T-cell (primary cell): ENCODE data around the gene TMEM127. TPM values are rescaled to one million over a fixed set of nuclear protein-coding genes. Genes with fewer than 3 reads are reported as not detected.

ENCODE experiments used
- ATAC-seq, 4 experiments: fragments of 200-7000 bp in 3 of 4; fragments of 150-1000 bp in 1 of 4; cut with Tn5 transposase; replicated peaks in 1 of 4; 1 replicate in 3 of 4; 2 replicates in 1 of 4; pipeline ENCODE4 v1.10.0; 2021; ENCODE audit warnings: moderate library complexity in 3 of 4, mild to moderate bottlenecking in 2 of 4, moderate number of reproducible peaks in 1 of 4
- CTCF ChIA-PET, 2 donors: fragments of 300-600 bp; sonication (Branson Sonifier 250); formaldehyde crosslinking; loops; one replicate each; lab custom pipeline; 2022; ENCODE audit warnings: antibody characterized with exemption in 2 of 2; lab: Charles Lee
- POLR2A ChIA-PET, 2 donors: fragments of 300-600 bp; sonication (Branson Sonifier 250); formaldehyde crosslinking; loops; one replicate each; lab custom pipeline; 2022; ENCODE audit warnings: antibody characterized with exemption in 2 of 2; lab: Charles Lee
- DNase-seq, 35 experiments: peaks; one replicate each; pipeline versions ENCODE4 v3.0.0 to v3.0.0-alpha.2; 2013 to 2023
- H3K27ac ChIP-seq: one replicate; pipeline ENCODE4 v1.5.1; 2013; ENCODE audit warnings: low read length
- H3K27me3 ChIP-seq, 2 experiments: replicated peaks in 1 of 2; 1 replicate in 1 of 2; 2 replicates in 1 of 2; pipeline versions ENCODE4 v1.6.1 to v1.7.0; 2013; ENCODE audit warnings: low read length in 1 of 2, mixed read lengths in 1 of 2; ENCODE audit not compliant: control insufficient read depth in 2 of 2, insufficient read depth in 2 of 2; ENCODE audit errors: extremely low read depth in 1 of 2
- H3K36me3 ChIP-seq, 2 donors: 1 replicate in 1 of 2; 2 replicates in 1 of 2; pipeline versions ENCODE4 v1.6.1 to v1.7.0; 2013; ENCODE audit warnings: low read length in 1 of 2; ENCODE audit not compliant: control insufficient read depth in 2 of 2, insufficient read depth in 1 of 2; ENCODE audit errors: extremely low read depth in 1 of 2
- H3K4me1 ChIP-seq, 2 experiments: 1 replicate in 1 of 2; 2 replicates in 1 of 2; pipeline versions ENCODE4 v1.6.1 to v1.7.0; 2013; ENCODE audit warnings: low read length in 2 of 2, mixed read lengths in 1 of 2; ENCODE audit not compliant: insufficient read depth in 2 of 2, control insufficient read depth in 1 of 2; ENCODE audit errors: extremely low read depth in 1 of 2
- H3K4me3 ChIP-seq, 2 donors: 1 replicate in 1 of 2; 2 replicates in 1 of 2; pipeline versions ENCODE4 v1.5.1 to v1.7.0; 2013; ENCODE audit warnings: mild to moderate bottlenecking in 2 of 2, low read length in 1 of 2, moderate library complexity in 1 of 2; ENCODE audit not compliant: control insufficient read depth in 1 of 2; ENCODE audit errors: extremely low read depth in 1 of 2
- H3K9me3 ChIP-seq: 2 replicates; pipeline ENCODE4 v1.7.0; 2013
- H3K27ac Mint-ChIP-seq, 2 donors: one replicate each; pipeline ENCODE4 v1.8.0; 2020 to 2021; ENCODE audit warnings: mild to moderate bottlenecking in 2 of 2, mixed read lengths in 2 of 2
- H3K27me3 Mint-ChIP-seq, 2 donors: one replicate each; pipeline ENCODE4 v1.8.0; 2021 to 2022; ENCODE audit warnings: mixed read lengths in 2 of 2
- H3K36me3 Mint-ChIP-seq: one replicate; pipeline ENCODE4 v1.8.0; 2021; ENCODE audit warnings: mixed read lengths
- H3K4me1 Mint-ChIP-seq, 3 donors: one replicate each; pipeline ENCODE4 v1.8.0; 2020 to 2022; ENCODE audit warnings: mixed read lengths in 3 of 3, mild to moderate bottlenecking in 1 of 3
- H3K4me3 Mint-ChIP-seq, 3 donors: one replicate each; pipeline ENCODE4 v1.8.0; 2020 to 2022; ENCODE audit warnings: mild to moderate bottlenecking in 3 of 3, mixed read lengths in 3 of 3, moderate library complexity in 3 of 3
- H3K9me3 Mint-ChIP-seq, 3 donors: one replicate each; pipeline ENCODE4 v1.8.0; 2020 to 2022; ENCODE audit warnings: mixed read lengths in 3 of 3
- WGBS: methylation state at CpG from one replicate; pipeline ENCODE4 v1.1.5; 2013; ENCODE audit warnings: missing lambda C conversion rate; ENCODE audit not compliant: insufficient coverage; 5-methylcytosine and 5-hydroxymethylcytosine counted together
- total RNA-seq, 35 experiments: library from RNA in 6 of 35; stranded (reverse) in 6 of 35; fragments of 120-200 nt in 1 of 35; gene quantifications; one replicate each; pipeline versions ENCODE4 v1.2.1 to v1.2.4 and lab custom pipeline; 2013 to 2026

Gene TMEM127
- total RNA-seq, 5 donors from 2014 or later (not counting 1 experiment from before 2014, with no cell fraction given): 31.2 to 43.0 (median 40.4) TPM

GRCh38 chr2:96256611-96257113 is 9.1 kb downstream of the TMEM127 start:
- H3K27me3 ChIP-seq: no peaks in the 10 kb centered on the region
- Mint-ChIP-seq H3K4me1 (peaks cover 64 to 71% (median 66%) of the 10 kb centered on the region in 3 donors), H3K4me3 (peak overlapping the region; percentile 51 to 77 (median 59)), H3K27ac (peak overlapping the region; percentile 89), H3K9me3 (no peaks in the 10 kb centered on the region), H3K27me3 (no peaks in the 10 kb centered on the region), H3K36me3 (peaks cover 44% of the 10 kb centered on the region)
- ATAC-seq (peak in 3 of 4 experiments; percentile 39 to 70 (median 39)), DNase-seq (peak in 2 of 35 experiments; percentile 4 to 22)
- POLR2A ChIA-PET: interaction anchor here (0.6 to 0.7 kb wide), 3 partner anchors 9 to 120 kb away, joined by 5 to 7 read pairs (median 6); partner anchors contain the start of gene CIAO1 (in 1 of the 2)
- H3K36me3 ChIP-seq: peaks cover 15 to 76% of the 10 kb centered on the region in 2 donors
- H3K27ac ChIP-seq: peak overlapping the region; percentile 35
- WGBS: no CpG with 5 or more reads among the region's 6 CpGs
- H3K4me3 ChIP-seq: peak overlapping the region in 1 of 2 donors; percentile 15
- H3K4me1 ChIP-seq: peaks cover 17 to 60% of the 10 kb centered on the region in 2 experiments
- H3K9me3 ChIP-seq: no peaks in the 10 kb centered on the region
- CTCF ChIA-PET: interaction anchor here (0.7 to 1.2 kb wide), 3 partner anchors 8 to 82 kb away, joined by 3 to 4 read pairs (median 3); no protein-coding TSS in a partner anchor

GRCh38 chr2:96254571-96254970 is 11.2 kb downstream of the TMEM127 start:
- Mint-ChIP-seq H3K4me1 (peaks cover 45 to 56% (median 51%) of the 10 kb centered on the region in 3 donors), H3K4me3 (no peak overlapping the region), H3K9me3 (no peaks in the 10 kb centered on the region), H3K27me3 (no peaks in the 10 kb centered on the region), H3K36me3 (peaks cover 38% of the 10 kb centered on the region), H3K27ac (peak overlapping the region in 1 of 2 donors; percentile 66)
- ATAC-seq (no peak), DNase-seq (no peak)
- Histone ChIP-seq H3K4me3 (no peak overlapping the region), H3K4me1 (peaks cover 16 to 44% of the 10 kb centered on the region in 2 experiments), H3K36me3 (peaks cover 15 to 64% of the 10 kb centered on the region in 2 donors), H3K27me3 (no peaks in the 10 kb centered on the region), H3K27ac (no peak overlapping the region), H3K9me3 (no peaks in the 10 kb centered on the region)
- ChIA-PET POLR2A (interaction anchor here in 1 of 2 donors (0.6 to 1.1 kb wide), 2 partner anchors 20 to 355 kb away, joined by 3 read pairs; no protein-coding TSS in a partner anchor), CTCF (no interaction called here)
- WGBS: 92% methylated on average over 9 of the region's 11 CpGs

GRCh38 chr2:96253006-96253405 is 12.8 kb downstream of the TMEM127 start:
- H3K4me1 Mint-ChIP-seq: peaks cover 33 to 40% (median 35%) of the 10 kb centered on the region in 3 donors
- Histone ChIP-seq H3K27me3 (no peaks in the 10 kb centered on the region), H3K4me1 (peaks cover 14 to 33% of the 10 kb centered on the region in 2 experiments), H3K27ac (no peak overlapping the region), H3K9me3 (no peaks in the 10 kb centered on the region), H3K4me3 (no peak overlapping the region), H3K36me3 (peaks cover 15 to 49% of the 10 kb centered on the region in 2 donors)
- H3K27me3 Mint-ChIP-seq: no peaks in the 10 kb centered on the region
- POLR2A ChIA-PET: no interaction called here
- CTCF ChIA-PET: no interaction called here
- H3K36me3 Mint-ChIP-seq: peaks cover 32% of the 10 kb centered on the region
- H3K9me3 Mint-ChIP-seq: no peaks in the 10 kb centered on the region
- ATAC-seq (no peak), DNase-seq (no peak)
- 95% methylated on average over 5 of the region's 7 CpGs for WGBS
- no peak overlapping the region for H3K4me3 Mint-ChIP-seq
- peak overlapping the region in 1 of 2 donors; percentile 22 for H3K27ac Mint-ChIP-seq

GRCh38 chr2:96252526-96252925 is 13.3 kb downstream of the TMEM127 start:
- H3K4me3 ChIP-seq: no peak overlapping the region
- H3K36me3 ChIP-seq: peaks cover 15 to 48% of the 10 kb centered on the region in 2 donors
- 93% methylated on average over 6 of the region's 8 CpGs for WGBS
- peak overlapping the region in 1 of 2 donors; percentile 22 for H3K27ac Mint-ChIP-seq
- H3K4me3 Mint-ChIP-seq: no peak overlapping the region
- ATAC-seq: no peak
- peaks cover 14 to 28% of the 10 kb centered on the region in 2 experiments for H3K4me1 ChIP-seq
- no peaks in the 10 kb centered on the region for H3K27me3 ChIP-seq
- no peak overlapping the region for H3K27ac ChIP-seq
- ChIA-PET POLR2A (no interaction called here), CTCF (no interaction called here)
- H3K27me3 Mint-ChIP-seq: no peaks in the 10 kb centered on the region
- no peak for DNase-seq
- peaks cover 32 to 39% (median 34%) of the 10 kb centered on the region in 3 donors for H3K4me1 Mint-ChIP-seq
- peaks cover 32% of the 10 kb centered on the region for H3K36me3 Mint-ChIP-seq
- no peaks in the 10 kb centered on the region for H3K9me3 ChIP-seq
- no peaks in the 10 kb centered on the region for H3K9me3 Mint-ChIP-seq

GRCh38 chr2:96251721-96252292 is 14.0 kb downstream of the TMEM127 start:
- no peak overlapping the region for H3K4me3 Mint-ChIP-seq
- no peaks in the 10 kb centered on the region for H3K9me3 ChIP-seq
- peaks cover 29 to 39% (median 31%) of the 10 kb centered on the region in 3 donors for H3K4me1 Mint-ChIP-seq
- ATAC-seq (no peak), DNase-seq (no peak)
- H3K36me3 ChIP-seq: peaks cover 15 to 48% of the 10 kb centered on the region in 2 donors
- H3K36me3 Mint-ChIP-seq: peaks cover 31% of the 10 kb centered on the region
- no peak overlapping the region for H3K27ac ChIP-seq
- peaks cover 9 to 25% of the 10 kb centered on the region in 2 experiments for H3K4me1 ChIP-seq
- H3K27me3 Mint-ChIP-seq: no peaks in the 10 kb centered on the region
- no peaks in the 10 kb centered on the region for H3K9me3 Mint-ChIP-seq
- no peak overlapping the region for H3K4me3 ChIP-seq
- ChIA-PET POLR2A (no interaction called here), CTCF (no interaction called here)
- H3K27me3 ChIP-seq: no peaks in the 10 kb centered on the region
- H3K27ac Mint-ChIP-seq: no peak overlapping the region
- WGBS: 95% methylated on average over 3 of the region's 6 CpGs

- POLR2A ChIA-PET: interaction anchor here in 1 of 2 donors (0.5 kb wide), 1 partner anchor 263 kb away, joined by 3 read pairs; no protein-coding TSS in a partner anchor
- no peak for DNase-seq
- no peak overlapping the region for H3K4me3 ChIP-seq
- H3K9me3 ChIP-seq: no peaks in the 10 kb centered on the region
- ATAC-seq: no peak
- H3K36me3 ChIP-seq: peaks cover 15 to 42% of the 10 kb centered on the region in 2 donors
- WGBS: 96% methylated on average over 2 of the region's 6 CpGs
- H3K9me3 Mint-ChIP-seq: no peaks in the 10 kb centered on the region
- no peak overlapping the region for H3K27ac ChIP-seq
- no peak overlapping the region for H3K4me3 Mint-ChIP-seq
- H3K4me1 Mint-ChIP-seq: peaks cover 30 to 39% (median 36%) of the 10 kb centered on the region in 3 donors
- no peaks in the 10 kb centered on the region for H3K27me3 ChIP-seq
- no peaks in the 10 kb centered on the region for H3K27me3 Mint-ChIP-seq
- peak overlapping the region; percentile 64 to 67 for H3K27ac Mint-ChIP-seq
- peaks cover 31% of the 10 kb centered on the region for H3K36me3 Mint-ChIP-seq
- CTCF ChIA-PET: no interaction called here
- peaks cover 3 to 28% of the 10 kb centered on the region in 2 experiments for H3K4me1 ChIP-seq
Measured at GRCh38 chr2:96250188-96250587, 15.6 kb downstream of the TMEM127 start.
